K562 (cell line): ENCODE measurements around the gene GPR176. TPM values are rescaled to one million over a fixed set of nuclear protein-coding genes. Genes with fewer than 3 reads are reported as not detected.

Experiments
- CCNT2 ChIP-seq: IDR thresholded peaks from 2 replicates; pipeline ENCODE4 v1.6.1; 2011; ENCODE audit warnings: borderline replicate concordance, low read depth, mild to moderate bottlenecking, moderate library complexity, mixed read lengths, low read length; ENCODE audit not compliant: insufficient read length; ENCODE audit errors: extremely low read depth
- EHMT2 ChIP-seq: fragments of 450-650 bp; IDR thresholded peaks from 2 replicates; pipeline ENCODE4 v1.6.1; 2018; ENCODE audit warnings: antibody characterized with exemption
- ESRRB ChIP-seq: fragments of 250-450 bp; sonication (Bioruptor Pico); IDR thresholded peaks from 2 replicates; pipeline ENCODE4 v1.5.0; 2020; ENCODE audit warnings: mild to moderate bottlenecking, moderate library complexity, borderline replicate concordance
- GTF2F1 ChIP-seq: IDR thresholded peaks from 2 replicates; pipeline ENCODE4 v1.6.1; 2011; ENCODE audit warnings: low read depth, low read length, improper control_type of control experiment
- HNRNPL ChIP-seq: fragments of 200-400 bp; formaldehyde crosslinking; IDR thresholded peaks from 2 replicates; pipeline ENCODE4 v1.6.1; 2017; ENCODE audit warnings: low read depth, mild to moderate bottlenecking, low read length
- MAFG ChIP-seq: fragments of 450-650 bp; conservative IDR thresholded peaks from 2 replicates; pipeline ENCODE4 v1.6.1; 2016; ENCODE audit warnings: missing genetic modification characterization, missing compliant biosample characterization
- MYC ChIP-seq, 2 experiments: fragments of 250-450 bp in 1 of 2; sonication (Bioruptor Pico) in 1 of 2; IDR thresholded peaks; 2 replicates each; pipeline versions ENCODE4 v1.5.1 to v1.6.1; 2012 to 2021; ENCODE audit warnings: low read depth in 2 of 2, borderline replicate concordance in 1 of 2, improper control_type of control experiment in 1 of 2, low read length in 1 of 2, mild to moderate bottlenecking in 1 of 2, moderate library complexity in 1 of 2
- NFE2 ChIP-seq: IDR thresholded peaks from 2 replicates; pipeline ENCODE4 v1.6.1; 2014; ENCODE audit warnings: antibody characterized with exemption, low read depth
- PURB ChIP-seq: sonication (generic); formaldehyde crosslinking; IDR thresholded peaks from 2 replicates; pipeline ENCODE4 v1.9.0; 2021; ENCODE audit warnings: low read depth, mild to moderate bottlenecking, missing genetic modification reagents
- RBM14 ChIP-seq: fragments of 200-400 bp; formaldehyde crosslinking; IDR thresholded peaks from 2 replicates; pipeline ENCODE4 v1.6.1; 2018; ENCODE audit warnings: low read depth, mild to moderate bottlenecking, low read length, moderate library complexity, borderline replicate concordance; ENCODE audit not compliant: insufficient read depth
- RNF2 ChIP-seq: sonication (generic); IDR thresholded peaks from 2 replicates; pipeline ENCODE4 v1.6.1; 2016
- SP1 ChIP-seq: sonication (generic); formaldehyde crosslinking; IDR thresholded peaks from 2 replicates; pipeline ENCODE4 v1.8.1; 2022; ENCODE audit warnings: mild to moderate bottlenecking, missing genetic modification reagents
- TEAD1 ChIP-seq, 2 experiments: fragments of 450-650 bp in 1 of 2; sonication (generic) in 1 of 2; formaldehyde crosslinking; IDR thresholded peaks; 2 replicates each; pipeline versions ENCODE4 v1.4.0 to v1.8.0; 2020 to 2022; ENCODE audit warnings: mild to moderate bottlenecking in 2 of 2, missing genetic modification reagents in 1 of 2
- ZBED1 ChIP-seq: IDR thresholded peaks from 2 replicates; pipeline ENCODE4 v1.6.1; 2014
- ZNF140 ChIP-seq: fragments of 250-450 bp; sonication (Bioruptor Pico); IDR thresholded peaks from 2 replicates; pipeline ENCODE4 v1.8.0; 2021; ENCODE audit warnings: moderate library complexity, mild to moderate bottlenecking, inconsistent platforms
- ZNF3 ChIP-seq: fragments of 250-450 bp; sonication (Bioruptor Pico); IDR thresholded peaks from 2 replicates; pipeline ENCODE4 v1.5.0; 2021; ENCODE audit warnings: mild to moderate bottlenecking, moderate library complexity
- ZNF407 ChIP-seq: fragments of 450-650 bp; IDR thresholded peaks from 2 replicates; pipeline ENCODE4 v1.6.1; 2016; ENCODE audit warnings: low read depth
- ZNF512 ChIP-seq: IDR thresholded peaks from 2 replicates; pipeline ENCODE4 v1.6.1; 2016; ENCODE audit warnings: missing genetic modification characterization, missing compliant biosample characterization
- ZNF79 ChIP-seq: fragments of 250-450 bp; sonication (Bioruptor Pico); IDR thresholded peaks from 2 replicates; pipeline ENCODE4 v1.4.0; 2020; ENCODE audit warnings: low read depth, mild to moderate bottlenecking, moderate library complexity
- polyA plus RNA-seq, 8 experiments: library from polyadenylated mRNA; depleted of rRNA in 4 of 8; stranded (reverse) in 5 of 8; unstranded in 3 of 8; fragments of >200 nt; fragmentation: Nextera tagmentation in 2 of 8; fragmentation: Illumina TruSeq in 1 of 8; extraction: Ambion mirVana in 2 of 8; extraction: Trizol in 1 of 8; gene quantifications; 2 replicates each; pipeline versions ENCODE4 v1.2.1 to v1.2.3, GENCODE V29; 2011 to 2014; ENCODE audit warnings: inconsistent platforms in 1 of 8, missing spikeins in 1 of 8
- total RNA-seq, 7 experiments: library from RNA; depleted of rRNA in 6 of 7; stranded (reverse); fragments of >200 nt in 6 of 7; fragmentation: Illumina TruSeq in 2 of 7; extraction: Trizol in 2 of 7; gene quantifications; 2 replicates each; pipeline versions ENCODE4 v1.2.1 to v1.2.3, GENCODE V29; 2011 to 2021; ENCODE audit warnings: low replicate concordance in 1 of 7

The GPR176 gene
- total and polyA plus RNA-seq, 9 of the 15 experiments (the other 6 are each of a cell fraction or from before 2014, with no cell fraction given), result 0.03 to 1.2 (median 0.76) TPM

- TF ChIP-seq ZNF407 (peak; percentile 62; the same call in 1 of the 2 replicates), RNF2 (no peak), GTF2F1 (no peak), CCNT2 (no peak), MYC (IDR thresholded peaks at IDR 0.05; ENCODE audit: low read depth, low read length) (no peak), MYC (CRISPR knock-in tag; IDR thresholded peaks at IDR 0.05; ENCODE audit: borderline replicate concordance, low read depth) (no peak), ZNF3 (CRISPR knock-in tag) (no peak), ZNF140 (CRISPR knock-in tag) (no peak), ESRRB (no peak), MAFG (peak; percentile 39; the same call in 1 of the 2 replicates), HNRNPL (no peak), TEAD1 (CRISPR knock-in tag; IDR thresholded peaks at IDR 0.05) (no peak), EHMT2 (no peak), ZBED1 (no peak), ZNF79 (no peak), ZNF512 (tag) (no peak), RBM14 (no peak), NFE2 (peak; percentile 36; the same call in 1 of the 2 replicates), SP1 (CRISPR knock-in tag) (no peak), PURB (CRISPR knock-in tag) (no peak)
These were observed 138.7 kb downstream of the GPR176 start (continued) for GRCh38 chr15:39781147-39781966.
